ENCODE results near the gene COX7A1.

Gene COX7A1

DNA sequence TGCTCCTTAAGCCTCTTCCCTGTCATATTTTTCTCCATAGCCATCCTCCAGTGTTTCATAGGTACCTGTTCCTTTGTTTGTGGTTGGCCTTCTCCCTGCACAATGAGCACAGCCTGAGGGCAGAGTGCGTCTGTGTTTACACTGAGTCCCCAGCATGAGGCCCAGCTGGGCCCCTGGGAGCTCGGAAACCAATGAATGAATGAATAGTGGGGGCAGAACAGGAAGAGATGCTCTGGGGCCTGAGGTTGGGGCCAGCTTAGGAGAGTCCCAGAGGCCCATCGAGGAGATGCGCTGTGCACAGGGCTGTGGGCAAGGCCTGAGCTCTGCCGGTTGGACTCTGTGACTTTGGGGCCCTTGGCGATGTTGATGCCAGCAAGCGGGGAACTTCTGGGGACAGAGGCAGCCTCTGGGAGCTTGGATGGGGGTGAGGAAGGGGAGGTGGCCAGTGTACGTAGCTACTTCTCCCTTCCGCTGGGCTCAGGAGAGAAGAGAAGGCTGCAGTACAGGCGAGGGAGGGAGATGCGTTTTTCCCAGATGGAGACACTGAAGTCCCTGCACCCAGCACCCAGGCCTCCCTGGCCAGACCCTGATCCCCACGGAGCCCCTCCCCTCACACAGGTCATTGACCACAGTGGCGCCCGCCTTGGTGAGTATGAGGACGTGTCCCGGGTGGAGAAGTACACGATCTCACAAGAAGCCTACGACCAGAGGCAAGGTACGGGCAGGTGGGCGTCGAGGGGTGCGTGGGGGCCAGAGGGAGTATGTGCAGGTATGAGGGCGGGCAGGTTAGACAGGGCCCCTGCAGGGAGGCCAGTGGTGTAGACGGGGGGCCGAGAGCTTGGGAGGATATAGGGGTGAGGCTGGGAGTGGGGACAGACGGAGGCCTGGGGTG lies 31.9 kb downstream of the COX7A1 start:
- Histone ChIP-seq H3K4me3 (ENCODE audit: control insufficient read depth in 1 of 7, extremely low read depth in 1 of 7, insufficient read depth in 4 of 7, low read depth in 2 of 7, low read length in 6 of 7) (no peak overlapping the region), H3K36me3 (ENCODE audit: control insufficient read depth in 4 of 4, insufficient read depth in 4 of 4, low read length in 3 of 4) (peaks cover 12 to 64% (median 38%) of the 10 kb centered on the region in 4 experiments)
- WGBS (ENCODE audit: insufficient coverage), result 94% methylated on average over 20 of the region's 26 CpGs

DNA sequence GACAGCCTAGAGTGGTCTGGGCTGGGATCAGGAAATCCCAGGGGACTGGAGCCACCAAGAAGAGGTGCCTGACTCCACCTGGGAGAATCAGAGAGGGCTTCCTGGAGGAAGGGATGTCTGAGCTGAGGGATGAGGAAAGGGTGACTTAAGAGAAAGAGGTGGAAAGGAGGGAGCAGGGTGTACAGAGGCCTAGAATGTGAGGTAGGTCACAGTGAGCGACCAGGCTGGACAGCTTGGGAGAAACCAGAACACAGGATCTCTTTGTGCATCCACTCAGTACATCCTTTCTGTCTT lies 36.0 kb downstream of the COX7A1 start:
- Histone ChIP-seq H3K27ac (ENCODE audit: insufficient read depth in 1 of 2, low read depth in 1 of 2, low read length in 2 of 2, poor library complexity in 1 of 2, severe bottlenecking in 2 of 2) (peak overlapping the region in 1 of 2 experiments; percentile 54), H3K27me3 (replicated peaks in 2 of 5; ENCODE audit: control insufficient read depth in 4 of 5, insufficient read depth in 5 of 5, low read length in 4 of 5) (no peaks in the 10 kb centered on the region), H3K9me3 (ENCODE audit: control extremely low read depth in 1 of 5, control insufficient read depth in 4 of 5, insufficient read depth in 2 of 5, low read depth in 1 of 5, low read length in 4 of 5) (no peaks in the 10 kb centered on the region), H3K36me3 (ENCODE audit: control insufficient read depth in 4 of 4, insufficient read depth in 4 of 4, low read length in 3 of 4) (peaks cover 9 to 49% (median 30%) of the 10 kb centered on the region in 4 experiments), H3K4me1 (ENCODE audit: control extremely low read depth in 1 of 4, control insufficient read depth in 4 of 4, insufficient read depth in 4 of 4, low read length in 3 of 4) (peaks cover 0 to 25% (median 22%) of the 10 kb centered on the region in 4 experiments), H3K4me3 (ENCODE audit: control insufficient read depth in 1 of 7, extremely low read depth in 1 of 7, insufficient read depth in 4 of 7, low read depth in 2 of 7, low read length in 6 of 7) (peak overlapping the region in 6 of 7 experiments; percentile 75 to 98 (median 87))
- ChIA-PET POLR2A (no interaction called here), CTCF (interaction anchor here (1.4 to 5.1 kb wide), 2 partner anchors 8 to 11 kb away, joined by 5 to 25 read pairs; no protein-coding TSS in a partner anchor)
- no peak for DNase-seq
- WGBS (ENCODE audit: insufficient coverage), result 100% methylated on average over 1 of the region's 1 CpG

More for the DNA sequence above, 31.9 kb downstream of the COX7A1 start:
- DNase-seq, result no peak
- peaks cover 0 to 11% (median 8%) of the 10 kb centered on the region in 4 experiments for H3K4me1 ChIP-seq (ENCODE audit: control extremely low read depth in 1 of 4, control insufficient read depth in 4 of 4, insufficient read depth in 4 of 4, low read length in 3 of 4)
- ChIA-PET CTCF (interaction anchor here (1.0 to 1.1 kb wide), 2 partner anchors 59 to 76 kb away, joined by 3 read pairs; no protein-coding TSS in a partner anchor), POLR2A (no interaction called here)
- H3K9me3 ChIP-seq (ENCODE audit: control extremely low read depth in 1 of 5, control insufficient read depth in 4 of 5, insufficient read depth in 2 of 5, low read depth in 1 of 5, low read length in 4 of 5), result no peaks in the 10 kb centered on the region
- no peaks in the 10 kb centered on the region for H3K27me3 ChIP-seq (replicated peaks in 2 of 5; ENCODE audit: control insufficient read depth in 4 of 5, insufficient read depth in 5 of 5, low read length in 4 of 5)
- H3K27ac ChIP-seq (ENCODE audit: insufficient read depth in 1 of 2, low read depth in 1 of 2, low read length in 2 of 2, poor library complexity in 1 of 2, severe bottlenecking in 2 of 2), result no peak overlapping the region

DNA sequence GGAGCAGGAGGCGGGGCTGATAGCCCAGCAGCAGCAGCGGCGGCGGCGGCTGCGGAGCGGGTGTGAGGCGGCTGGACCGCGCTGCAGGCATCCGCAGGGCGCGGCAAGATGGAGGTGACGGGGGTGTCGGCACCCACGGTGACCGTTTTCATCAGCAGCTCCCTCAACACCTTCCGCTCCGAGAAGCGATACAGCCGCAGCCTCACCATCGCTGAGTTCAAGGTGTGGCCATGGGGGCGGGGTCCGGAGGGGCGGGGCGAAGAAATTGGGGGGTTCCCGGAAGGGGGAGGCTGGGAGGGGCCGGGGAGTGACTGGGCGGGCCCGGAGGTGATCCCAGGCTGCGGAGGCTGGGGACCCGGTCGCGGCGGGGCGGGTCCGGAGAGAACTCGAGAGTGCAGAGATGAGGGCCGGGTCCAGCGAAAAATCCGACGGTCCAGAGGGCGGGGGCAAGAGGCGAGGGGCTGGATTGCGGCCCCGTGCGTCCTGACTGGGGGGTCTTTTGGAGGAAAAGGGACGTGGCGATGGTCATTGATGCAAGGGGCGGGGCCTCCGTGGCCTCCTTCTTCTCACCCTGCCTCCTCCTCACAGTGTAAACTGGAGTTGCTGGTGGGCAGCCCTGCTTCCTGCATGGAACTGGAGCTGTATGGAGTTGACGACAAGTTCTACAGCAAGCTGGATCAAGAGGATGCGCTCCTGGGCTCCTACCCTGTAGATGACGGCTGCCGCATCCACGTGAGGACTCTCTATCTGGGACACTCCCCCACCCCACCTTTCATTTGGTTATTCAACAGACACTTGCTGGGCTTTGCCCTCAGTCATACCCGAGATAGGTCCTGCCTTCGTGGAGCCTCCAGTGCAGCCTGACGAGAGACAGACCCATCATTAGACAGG lies 36.5 kb downstream of the COX7A1 start, which contains the start of gene TBCB:
TSS of gene TBCB (plus strand) at position 16 of the 891 bp plus-strand sequence. CDS start at position 109, 93 bp downstream.
- no peaks in the 10 kb centered on the region for H3K9me3 ChIP-seq (ENCODE audit: control extremely low read depth in 1 of 5, control insufficient read depth in 4 of 5, insufficient read depth in 2 of 5, low read depth in 1 of 5, low read length in 4 of 5)
- no peaks in the 10 kb centered on the region for H3K27me3 ChIP-seq (replicated peaks in 2 of 5; ENCODE audit: control insufficient read depth in 4 of 5, insufficient read depth in 5 of 5, low read length in 4 of 5)
- 9% methylated on average over 41 of the region's 59 CpGs for whole genome bisulfite sequencing (ENCODE audit: insufficient coverage)

DNA sequence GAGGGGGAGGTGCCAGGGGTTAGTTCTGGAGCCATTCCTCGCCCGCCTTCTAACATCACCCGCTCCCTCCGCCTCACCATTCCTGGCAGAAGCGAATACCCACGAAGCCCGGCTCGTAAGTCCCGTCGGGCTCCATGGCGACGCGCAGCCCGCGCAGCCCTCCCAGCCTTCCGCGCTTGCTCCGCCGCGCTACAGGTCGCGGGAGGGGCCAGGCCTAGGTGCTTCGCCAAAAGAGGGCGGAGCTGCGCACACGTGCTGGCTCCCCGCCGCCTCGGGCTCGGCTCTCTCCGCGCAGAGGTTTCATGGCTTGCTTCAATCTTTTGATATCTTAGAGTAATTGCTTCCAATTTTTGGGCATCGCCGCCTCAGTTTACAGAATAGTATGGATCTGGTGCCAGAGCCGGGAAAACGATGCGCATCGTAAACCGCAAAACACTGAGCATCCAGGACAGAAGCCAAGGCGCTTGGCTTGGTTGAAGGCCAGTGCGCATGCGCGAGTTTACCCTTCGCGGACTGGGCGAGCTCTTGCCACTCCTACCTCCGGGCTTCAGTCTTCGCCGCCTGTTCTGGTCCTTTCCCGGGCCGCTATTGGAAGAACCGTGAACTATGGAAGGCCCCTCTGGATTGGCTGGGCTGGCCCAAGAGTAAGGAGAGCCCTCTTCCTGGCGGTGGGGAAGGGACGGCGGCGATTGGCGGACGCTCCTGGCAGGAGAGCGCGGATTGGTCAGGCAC lies 37.4 kb downstream of the COX7A1 start, which contains the start of gene POLR2I:
TSS of gene POLR2I (minus strand) at position 155 of the 732 bp plus-strand sequence. CDS start at position 136, 19 bp downstream.
- Histone ChIP-seq H3K27ac (ENCODE audit: insufficient read depth in 1 of 2, low read depth in 1 of 2, low read length in 2 of 2, poor library complexity in 1 of 2, severe bottlenecking in 2 of 2) (peak within 1 kb of the TSS; percentile 76 to 89), H3K36me3 (ENCODE audit: control insufficient read depth in 4 of 4, insufficient read depth in 4 of 4, low read length in 3 of 4) (peaks cover 6 to 44% (median 28%) of the 10 kb centered on the region in 4 experiments)
- POLR2A ChIA-PET, result interaction anchor here (1.2 kb wide), 1 partner anchor 25 kb away, joined by 4 read pairs; the partner anchor contains the start of gene CAPNS1

More for the DNA sequence above, 36.5 kb downstream of the COX7A1 start, which contains the start of gene TBCB:
- POLR2A ChIA-PET, result no interaction called here
- peaks cover 9 to 51% (median 31%) of the 10 kb centered on the region in 4 experiments for H3K36me3 ChIP-seq (ENCODE audit: control insufficient read depth in 4 of 4, insufficient read depth in 4 of 4, low read length in 3 of 4)
- CTCF ChIA-PET, result interaction anchor here (1.2 to 5.1 kb wide), 3 partner anchors 9 to 59 kb away, joined by 3 to 25 read pairs (median 5); no protein-coding TSS in a partner anchor
- peak within 1 kb of the TSS; percentile 76 to 89 for H3K27ac ChIP-seq (ENCODE audit: insufficient read depth in 1 of 2, low read depth in 1 of 2, low read length in 2 of 2, poor library complexity in 1 of 2, severe bottlenecking in 2 of 2)
- H3K4me3 ChIP-seq (ENCODE audit: control insufficient read depth in 1 of 7, extremely low read depth in 1 of 7, insufficient read depth in 4 of 7, low read depth in 2 of 7, low read length in 6 of 7), result peak within 1 kb of the TSS; percentile 50 to 98 (median 90)
- DNase-seq, result no peak
- peaks cover 0 to 25% (median 22%) of the 10 kb centered on the region in 4 experiments for H3K4me1 ChIP-seq (ENCODE audit: control extremely low read depth in 1 of 4, control insufficient read depth in 4 of 4, insufficient read depth in 4 of 4, low read length in 3 of 4)

DNA sequence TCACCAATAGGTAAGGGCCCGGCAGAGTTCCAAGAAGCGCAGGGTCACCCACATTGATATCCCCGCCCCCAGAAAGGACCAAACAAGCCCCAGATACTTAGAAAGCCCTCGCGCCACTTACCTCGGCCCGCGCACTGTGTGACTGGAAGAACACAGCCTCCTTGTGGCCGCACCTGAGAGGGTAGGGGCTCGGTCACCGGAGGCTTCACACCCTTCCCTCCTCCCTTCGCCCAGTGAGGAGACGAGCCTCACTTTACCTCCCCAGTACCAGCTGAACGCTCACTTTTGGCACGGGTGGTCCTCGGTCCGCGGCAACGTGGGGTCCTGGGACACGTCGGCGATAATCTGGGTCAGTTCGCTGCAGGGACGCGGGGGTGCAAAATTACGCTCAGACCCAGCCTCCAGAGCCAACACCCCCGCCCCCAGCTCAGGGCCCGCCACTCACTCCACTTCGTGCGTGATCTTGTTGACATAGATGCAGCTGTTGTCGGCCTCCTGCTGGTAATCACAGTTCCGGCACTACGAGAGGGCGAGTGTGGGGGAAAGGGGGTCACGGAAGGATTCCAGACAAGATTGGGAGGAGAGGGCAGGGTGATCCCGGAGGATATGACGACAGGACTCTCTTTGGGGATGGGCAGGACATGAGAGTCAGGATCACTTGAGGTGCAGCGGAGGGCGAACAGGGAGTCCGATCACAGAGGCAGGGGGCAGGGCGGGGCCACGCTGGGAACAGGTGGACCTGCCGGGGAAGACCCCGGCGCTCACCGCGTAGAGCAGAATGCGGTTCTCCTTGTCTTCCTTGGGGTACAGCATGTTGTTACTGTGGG lies 38.1 kb downstream of the COX7A1 start:
- H3K36me3 ChIP-seq (ENCODE audit: control insufficient read depth in 4 of 4, insufficient read depth in 4 of 4, low read length in 3 of 4), result peaks cover 6 to 40% (median 24%) of the 10 kb centered on the region in 4 experiments
- peaks cover 0 to 25% (median 22%) of the 10 kb centered on the region in 4 experiments for H3K4me1 ChIP-seq (ENCODE audit: control extremely low read depth in 1 of 4, control insufficient read depth in 4 of 4, insufficient read depth in 4 of 4, low read length in 3 of 4)
- H3K27ac ChIP-seq (ENCODE audit: insufficient read depth in 1 of 2, low read depth in 1 of 2, low read length in 2 of 2, poor library complexity in 1 of 2, severe bottlenecking in 2 of 2), result peak overlapping the region; percentile 76 to 89
- H3K9me3 ChIP-seq (ENCODE audit: control extremely low read depth in 1 of 5, control insufficient read depth in 4 of 5, insufficient read depth in 2 of 5, low read depth in 1 of 5, low read length in 4 of 5), result no peaks in the 10 kb centered on the region
- DNase-seq, result peak; percentile 19 to 44 (median 30)
- CTCF ChIA-PET, result interaction anchor here (1.2 to 5.1 kb wide), 2 partner anchors 13 to 60 kb away, joined by 3 to 25 read pairs; no protein-coding TSS in a partner anchor
- 18% methylated on average over 45 of the region's 48 CpGs for WGBS (ENCODE audit: insufficient coverage)
- peak overlapping the region; percentile 50 to 98 (median 90) for H3K4me3 ChIP-seq (ENCODE audit: control insufficient read depth in 1 of 7, extremely low read depth in 1 of 7, insufficient read depth in 4 of 7, low read depth in 2 of 7, low read length in 6 of 7)
- POLR2A ChIA-PET, result interaction anchor here (1.2 kb wide), 1 partner anchor 25 kb away, joined by 4 read pairs; the partner anchor contains the start of gene CAPNS1
- H3K27me3 ChIP-seq (replicated peaks in 2 of 5; ENCODE audit: control insufficient read depth in 4 of 5, insufficient read depth in 5 of 5, low read length in 4 of 5), result no peaks in the 10 kb centered on the region

More for the DNA sequence above, 37.4 kb downstream of the COX7A1 start, which contains the start of gene POLR2I:
- H3K27me3 ChIP-seq (replicated peaks in 2 of 5; ENCODE audit: control insufficient read depth in 4 of 5, insufficient read depth in 5 of 5, low read length in 4 of 5), result no peaks in the 10 kb centered on the region
- no peaks in the 10 kb centered on the region for H3K9me3 ChIP-seq (ENCODE audit: control extremely low read depth in 1 of 5, control insufficient read depth in 4 of 5, insufficient read depth in 2 of 5, low read depth in 1 of 5, low read length in 4 of 5)
- WGBS (ENCODE audit: insufficient coverage), result under 1% methylated on average over 44 of the region's 60 CpGs
- peak within 1 kb of the TSS; percentile 50 to 98 (median 90) for H3K4me3 ChIP-seq (ENCODE audit: control insufficient read depth in 1 of 7, extremely low read depth in 1 of 7, insufficient read depth in 4 of 7, low read depth in 2 of 7, low read length in 6 of 7)
- peak; percentile 100 for DNase-seq
- H3K4me1 ChIP-seq (ENCODE audit: control extremely low read depth in 1 of 4, control insufficient read depth in 4 of 4, insufficient read depth in 4 of 4, low read length in 3 of 4), result peaks cover 0 to 25% (median 22%) of the 10 kb centered on the region in 4 experiments
- CTCF ChIA-PET, result interaction anchor here (1.2 to 5.1 kb wide), 2 partner anchors 12 to 59 kb away, joined by 3 to 25 read pairs; no protein-coding TSS in a partner anchor
